HuH-7 (cell line): ENCODE measurements around the gene SNX15.

ENCODE experiments used
- DNase-seq: peaks from one replicate; pipeline ENCODE4 v3.0.0; 2011; ENCODE audit warnings: low spot score

The SNX15 gene

DNA sequence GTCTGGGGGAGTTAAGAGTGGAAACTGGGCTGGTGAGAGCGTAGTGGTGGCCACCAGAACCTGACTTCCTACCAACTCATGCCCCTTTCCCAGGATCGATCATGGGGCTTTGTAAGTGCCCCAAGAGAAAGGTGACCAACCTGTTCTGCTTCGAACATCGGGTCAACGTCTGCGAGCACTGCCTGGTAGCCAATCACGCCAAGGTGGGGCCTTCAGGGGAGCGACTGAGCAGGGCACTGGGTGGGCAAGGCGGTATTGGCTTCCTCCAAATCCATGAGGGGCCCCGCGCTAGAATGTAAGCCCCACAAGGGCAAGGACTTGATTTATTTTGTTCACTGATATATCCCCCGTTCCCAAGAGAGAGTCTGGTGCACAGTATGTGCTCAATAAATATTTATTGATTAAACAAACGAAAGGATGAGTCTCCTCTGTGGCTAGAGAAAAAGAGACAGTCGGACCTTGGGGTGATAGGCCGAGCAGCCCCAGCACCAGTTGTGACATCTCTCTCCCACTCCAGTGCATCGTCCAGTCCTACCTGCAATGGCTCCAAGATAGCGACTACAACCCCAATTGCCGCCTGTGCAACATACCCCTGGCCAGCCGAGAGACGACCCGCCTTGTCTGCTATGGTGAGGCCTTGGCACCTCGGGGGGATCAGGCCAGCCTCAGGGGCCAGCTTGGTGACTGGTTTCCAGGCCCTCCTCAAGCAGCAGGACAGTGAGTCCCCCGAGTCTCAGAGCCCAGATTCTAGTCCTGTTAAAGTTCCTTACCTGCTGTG is 57.5 kb downstream of the SNX15 start:
- DNase-seq = no peak

- no peak for DNase-seq
Observed at GRCh38 chr11:65085446-65085845, 58.2 kb downstream of the SNX15 start.

DNA sequence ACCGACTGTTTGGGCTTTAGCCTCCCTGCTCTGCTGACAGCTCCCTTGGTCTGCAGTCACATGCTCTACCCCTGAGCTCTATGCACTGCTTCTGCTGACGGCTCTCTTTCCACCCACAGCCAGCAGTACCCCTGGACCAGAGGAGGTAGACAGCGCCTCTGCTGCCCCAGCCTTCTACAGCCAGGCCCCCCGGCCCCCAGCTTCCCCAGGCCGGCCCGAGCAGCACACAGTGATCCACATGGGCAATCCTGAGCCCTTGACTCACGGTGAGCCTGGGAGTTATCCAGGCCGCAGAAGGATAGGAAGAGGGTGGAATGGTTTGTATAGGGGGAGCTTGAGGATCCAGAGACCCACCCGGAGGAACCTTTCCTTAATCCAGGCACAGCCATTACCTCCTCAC is 59.6 kb downstream of the SNX15 start:
- DNase-seq = no peak

DNA sequence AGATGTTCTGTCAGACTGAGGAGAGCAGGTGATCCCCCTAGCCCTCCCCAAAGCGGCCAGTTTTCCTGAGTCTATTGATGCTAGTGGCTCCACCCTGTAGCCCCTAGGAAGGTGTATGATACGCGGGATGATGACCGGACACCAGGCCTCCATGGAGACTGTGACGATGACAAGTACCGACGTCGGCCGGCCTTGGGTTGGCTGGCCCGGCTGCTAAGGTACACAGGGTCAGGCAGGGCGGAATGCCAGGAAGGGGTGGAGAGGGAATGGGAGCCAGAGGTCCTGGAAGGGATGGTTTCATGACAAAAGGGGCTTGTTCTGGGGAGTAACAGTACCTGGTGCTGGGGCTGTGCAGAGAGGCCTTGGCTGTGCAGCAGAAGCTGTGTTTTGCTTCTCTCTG is 60.0 kb downstream of the SNX15 start:
- no peak for DNase-seq

DNA sequence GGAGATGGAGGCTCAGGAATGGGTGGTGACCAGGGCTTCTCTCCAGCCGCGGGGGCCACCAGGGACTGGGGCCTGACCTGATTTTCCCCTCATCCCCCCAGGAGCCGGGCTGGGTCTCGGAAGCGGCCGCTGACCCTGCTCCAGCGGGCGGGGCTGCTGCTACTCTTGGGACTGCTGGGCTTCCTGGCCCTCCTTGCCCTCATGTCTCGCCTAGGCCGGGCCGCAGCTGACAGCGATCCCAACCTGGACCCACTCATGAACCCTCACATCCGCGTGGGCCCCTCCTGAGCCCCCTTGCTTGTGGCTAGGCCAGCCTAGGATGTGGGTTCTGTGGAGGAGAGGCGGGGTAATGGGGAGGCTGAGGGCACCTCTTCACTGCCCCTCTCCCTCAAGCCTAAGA is 60.6 kb downstream of the SNX15 start:
- DNase-seq = no peak

- no peak for DNase-seq
Observed at GRCh38 chr11:65089621-65090020, 62.4 kb downstream of the SNX15 start.
